ENCODE results near the gene RAP1A. TPM values are rescaled to one million over a fixed set of nuclear protein-coding genes. Genes with fewer than 3 reads are reported as not detected.

Gene RAP1A
- total RNA-seq, 1 experiment from 2014 or later: 37.1 TPM

GRCh38 chr1:111719674-111720132 lies 100.1 kb downstream of the RAP1A start:
- Histone ChIP-seq H3K4me3 (ENCODE audit: low read depth in 2 of 2, low read length in 2 of 2) (no peak overlapping the region), H3K4me1 (ENCODE audit: control insufficient read depth, insufficient read depth, low read length) (no peaks in the 10 kb centered on the region), H3K36me3 (ENCODE audit: control insufficient read depth, insufficient read depth, low read length) (no peaks in the 10 kb centered on the region), H3K27me3 (ENCODE audit: control insufficient read depth, insufficient read depth, low read length) (no peaks in the 10 kb centered on the region), H3K9me3 (ENCODE audit: control insufficient read depth, insufficient read depth, low read depth, low read length) (no peaks in the 10 kb centered on the region), H3K27ac (ENCODE audit: low read length) (no peak overlapping the region)
- CTCF ChIA-PET: no interaction called here
- BruUV-seq (replicated peaks): no TSS peak
- no peak for ATAC-seq
- intact Hi-C loops (cut with micrococcal nuclease; ENCODE audit: unreplicated experiment) (no loop called here), in situ Hi-C loops (cut with HindIII; ENCODE audit: low pct_unique_long_range_greater_than_20kb, low sequenced_read_pairs) (no loop called here)
- DNase-seq (ENCODE audit: low read depth, low spot score): no peak
- POLR2A ChIA-PET: no interaction called here
- TF ChIP-seq POLR2AphosphoS5 (IDR thresholded peaks at IDR 0.05; ENCODE audit: low read depth, low read length): no peak
- TF ChIP-seq, protein P1, sequence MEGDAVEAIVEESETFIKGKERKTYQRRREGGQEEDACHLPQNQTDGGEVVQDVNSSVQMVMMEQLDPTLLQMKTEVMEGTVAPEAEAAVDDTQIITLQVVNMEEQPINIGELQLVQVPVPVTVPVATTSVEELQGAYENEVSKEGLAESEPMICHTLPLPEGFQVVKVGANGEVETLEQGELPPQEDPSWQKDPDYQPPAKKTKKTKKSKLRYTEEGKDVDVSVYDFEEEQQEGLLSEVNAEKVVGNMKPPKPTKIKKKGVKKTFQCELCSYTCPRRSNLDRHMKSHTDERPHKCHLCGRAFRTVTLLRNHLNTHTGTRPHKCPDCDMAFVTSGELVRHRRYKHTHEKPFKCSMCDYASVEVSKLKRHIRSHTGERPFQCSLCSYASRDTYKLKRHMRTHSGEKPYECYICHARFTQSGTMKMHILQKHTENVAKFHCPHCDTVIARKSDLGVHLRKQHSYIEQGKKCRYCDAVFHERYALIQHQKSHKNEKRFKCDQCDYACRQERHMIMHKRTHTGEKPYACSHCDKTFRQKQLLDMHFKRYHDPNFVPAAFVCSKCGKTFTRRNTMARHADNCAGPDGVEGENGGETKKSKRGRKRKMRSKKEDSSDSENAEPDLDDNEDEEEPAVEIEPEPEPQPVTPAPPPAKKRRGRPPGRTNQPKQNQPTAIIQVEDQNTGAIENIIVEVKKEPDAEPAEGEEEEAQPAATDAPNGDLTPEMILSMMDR (IDR thresholded peaks at IDR 0.05): no peak

DNA sequence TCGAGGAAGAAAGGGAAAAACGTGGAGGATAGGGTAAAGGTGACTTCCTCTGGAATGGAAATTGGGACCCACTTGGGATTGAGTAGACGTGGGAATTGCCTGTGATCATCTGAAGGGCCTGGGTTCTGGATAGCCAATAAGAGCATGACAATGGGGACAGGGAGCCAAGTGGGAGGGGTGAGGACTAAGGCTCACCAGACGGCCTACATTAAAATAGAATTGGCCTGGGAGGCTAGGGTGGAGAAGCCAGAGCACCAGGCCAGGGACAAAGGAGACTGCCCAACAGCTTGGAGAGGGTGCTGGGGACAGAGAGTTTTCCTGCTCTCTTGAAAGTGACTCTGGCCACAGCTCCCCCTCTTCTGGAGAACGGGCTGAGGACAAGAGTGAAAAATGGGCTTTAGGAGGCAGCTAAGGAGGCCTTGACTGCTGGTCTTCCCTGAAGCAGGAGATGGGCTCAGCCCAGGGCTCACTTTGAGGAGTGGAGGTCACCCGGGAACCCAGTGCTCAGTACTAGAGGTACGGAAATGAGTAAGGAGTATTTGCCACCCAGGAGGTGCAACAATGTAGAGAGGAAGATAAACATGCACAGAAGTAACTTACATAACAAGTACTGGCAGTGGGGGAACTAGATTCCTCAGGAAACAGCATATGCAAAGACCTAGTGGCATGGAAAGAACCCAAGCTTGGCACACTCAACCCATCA lies 100.8 kb downstream of the RAP1A start:
- in situ Hi-C loops (cut with HindIII; ENCODE audit: low pct_unique_long_range_greater_than_20kb, low sequenced_read_pairs): no loop called here
- Histone ChIP-seq H3K36me3 (ENCODE audit: control insufficient read depth, insufficient read depth, low read length) (no peaks in the 10 kb centered on the region), H3K4me1 (ENCODE audit: control insufficient read depth, insufficient read depth, low read length) (no peaks in the 10 kb centered on the region), H3K27ac (ENCODE audit: low read length) (no peak overlapping the region), H3K9me3 (ENCODE audit: control insufficient read depth, insufficient read depth, low read depth, low read length) (no peaks in the 10 kb centered on the region), H3K27me3 (ENCODE audit: control insufficient read depth, insufficient read depth, low read length) (no peaks in the 10 kb centered on the region), H3K4me3 (ENCODE audit: low read depth in 2 of 2, low read length in 2 of 2) (no peak overlapping the region)
- ATAC-seq: no peak
- POLR2A ChIA-PET: no interaction called here
- no peak for DNase-seq (ENCODE audit: low read depth, low spot score)
- CTCF ChIA-PET: no interaction called here
- intact Hi-C loops (cut with micrococcal nuclease; ENCODE audit: unreplicated experiment): no loop called here
- TF ChIP-seq, protein P2, sequence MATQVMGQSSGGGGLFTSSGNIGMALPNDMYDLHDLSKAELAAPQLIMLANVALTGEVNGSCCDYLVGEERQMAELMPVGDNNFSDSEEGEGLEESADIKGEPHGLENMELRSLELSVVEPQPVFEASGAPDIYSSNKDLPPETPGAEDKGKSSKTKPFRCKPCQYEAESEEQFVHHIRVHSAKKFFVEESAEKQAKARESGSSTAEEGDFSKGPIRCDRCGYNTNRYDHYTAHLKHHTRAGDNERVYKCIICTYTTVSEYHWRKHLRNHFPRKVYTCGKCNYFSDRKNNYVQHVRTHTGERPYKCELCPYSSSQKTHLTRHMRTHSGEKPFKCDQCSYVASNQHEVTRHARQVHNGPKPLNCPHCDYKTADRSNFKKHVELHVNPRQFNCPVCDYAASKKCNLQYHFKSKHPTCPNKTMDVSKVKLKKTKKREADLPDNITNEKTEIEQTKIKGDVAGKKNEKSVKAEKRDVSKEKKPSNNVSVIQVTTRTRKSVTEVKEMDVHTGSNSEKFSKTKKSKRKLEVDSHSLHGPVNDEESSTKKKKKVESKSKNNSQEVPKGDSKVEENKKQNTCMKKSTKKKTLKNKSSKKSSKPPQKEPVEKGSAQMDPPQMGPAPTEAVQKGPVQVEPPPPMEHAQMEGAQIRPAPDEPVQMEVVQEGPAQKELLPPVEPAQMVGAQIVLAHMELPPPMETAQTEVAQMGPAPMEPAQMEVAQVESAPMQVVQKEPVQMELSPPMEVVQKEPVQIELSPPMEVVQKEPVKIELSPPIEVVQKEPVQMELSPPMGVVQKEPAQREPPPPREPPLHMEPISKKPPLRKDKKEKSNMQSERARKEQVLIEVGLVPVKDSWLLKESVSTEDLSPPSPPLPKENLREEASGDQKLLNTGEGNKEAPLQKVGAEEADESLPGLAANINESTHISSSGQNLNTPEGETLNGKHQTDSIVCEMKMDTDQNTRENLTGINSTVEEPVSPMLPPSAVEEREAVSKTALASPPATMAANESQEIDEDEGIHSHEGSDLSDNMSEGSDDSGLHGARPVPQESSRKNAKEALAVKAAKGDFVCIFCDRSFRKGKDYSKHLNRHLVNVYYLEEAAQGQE (IDR thresholded peaks at IDR 0.05; ENCODE audit: insufficient read depth in 1 of 2, low read depth in 2 of 2, low read length in 1 of 2): no peak
- TF ChIP-seq, protein P1 (IDR thresholded peaks at IDR 0.05): no peak
- TF ChIP-seq POLR2AphosphoS5 (IDR thresholded peaks at IDR 0.05; ENCODE audit: low read depth, low read length) (no peak), SIN3A (IDR thresholded peaks at IDR 0.05; ENCODE audit: borderline replicate concordance, insufficient read depth, low read depth, low read length) (no peak), TCF7L2 (IDR thresholded peaks at IDR 0.05; ENCODE audit: low read depth, low read length) (no peak)
- no TSS peak for BruUV-seq (replicated peaks)
